Activated CD8-positive, alpha-beta memory T cell treated with anti-CD3 and anti-CD28 coated beads, Interleukin-2, amount 50 U/mL, for 48 hours (primary cell): ENCODE results near the gene HDAC10.

Experiments
- DNase-seq: peaks from one replicate; pipeline ENCODE4 v3.0.0-alpha.2; 2020

Gene HDAC10

GRCh38 chr22:50269970-50270665 is 19.1 kb upstream of the HDAC10 start, which contains the start of gene MAPK11:
Gene MAPK11, minus strand, starts transcription at chr22:50270380. Its CDS starts 88 bp downstream, at chr22:50270292.
- peak; percentile 80 for DNase-seq

- DNase-seq = no peak
These were observed 18.5 kb upstream of the HDAC10 start for GRCh38 chr22:50269573-50269969.

- no peak for DNase-seq
These were observed 17.6 kb upstream of the HDAC10 start for GRCh38 chr22:50268655-50269113.

GRCh38 chr22:50267591-50268390 is 16.7 kb upstream of the HDAC10 start:
- DNase-seq = peak; percentile 83

GRCh38 chr22:50266994-50267393 is 15.9 kb upstream of the HDAC10 start:
- no peak for DNase-seq

- DNase-seq = no peak
These were observed 14.0 kb upstream of the HDAC10 start for GRCh38 chr22:50264946-50265669.

GRCh38 chr22:50264104-50264745 is 13.2 kb upstream of the HDAC10 start:
- DNase-seq = no peak

GRCh38 chr22:50262973-50263617 is 12.0 kb upstream of the HDAC10 start:
- no peak for DNase-seq

- no peak for DNase-seq
These were observed 11.4 kb upstream of the HDAC10 start for GRCh38 chr22:50262460-50262911.

- no peak for DNase-seq
These were observed 10.8 kb upstream of the HDAC10 start, which contains the start of gene MAPK12 for GRCh38 chr22:50261615-50262459. Gene MAPK12, minus strand, starts transcription at chr22:50261683. Its CDS starts 174 bp downstream, at chr22:50261509.

GRCh38 chr22:50260801-50261614 is 9.9 kb upstream of the HDAC10 start:
- DNase-seq = peak; percentile 80

GRCh38 chr22:50260434-50260800 is 9.4 kb upstream of the HDAC10 start:
- DNase-seq = no peak

GRCh38 chr22:50259302-50259701 is 8.2 kb upstream of the HDAC10 start:
- DNase-seq = no peak

GRCh38 chr22:50258361-50259292 is 7.6 kb upstream of the HDAC10 start:
- no peak for DNase-seq

GRCh38 chr22:50257451-50258360 is 6.6 kb upstream of the HDAC10 start:
- DNase-seq = no peak

GRCh38 chr22:50257041-50257440 is 6.0 kb upstream of the HDAC10 start:
- DNase-seq = no peak

GRCh38 chr22:50256258-50256862 is 5.3 kb upstream of the HDAC10 start:
- DNase-seq = no peak

GRCh38 chr22:50255607-50256006 is 4.5 kb upstream of the HDAC10 start:
- DNase-seq = no peak
